Measurements from ENCODE around the gene EIF2B2.
"Not testable (repeated sequence)": the region's sequence is repeated elsewhere in the genome, so short reads cannot be mapped to it uniquely, and the experiment has no call there.

EIF2B2 gene

GRCh38 chr14:74995781-74996180, 6.9 kb upstream of the EIF2B2 start:
- not testable (repeated sequence) for DNase-seq

GRCh38 chr14:75001261-75001660, 1.5 kb upstream of the EIF2B2 start:
- DNase-seq, result no peak

DNA sequence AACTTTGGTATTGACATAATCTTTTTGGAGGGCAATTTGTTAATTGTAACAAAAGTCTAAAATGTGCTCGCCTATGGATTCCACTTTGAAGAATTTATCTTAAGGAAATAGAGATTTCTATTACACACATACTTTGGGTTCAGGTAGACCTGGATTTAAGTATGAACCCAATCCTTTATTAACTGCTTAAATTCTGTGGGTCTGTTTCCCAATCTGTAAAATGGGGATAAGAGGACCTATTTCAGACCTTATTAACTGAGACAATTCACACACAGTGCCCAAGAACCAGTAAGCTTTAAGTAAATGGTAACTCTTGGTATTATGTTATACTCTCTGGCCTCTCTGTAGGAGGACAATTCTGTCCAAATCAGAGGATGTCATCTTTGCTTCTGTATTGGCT, 822 bp upstream of the EIF2B2 start:
- no peak for DNase-seq

DNA sequence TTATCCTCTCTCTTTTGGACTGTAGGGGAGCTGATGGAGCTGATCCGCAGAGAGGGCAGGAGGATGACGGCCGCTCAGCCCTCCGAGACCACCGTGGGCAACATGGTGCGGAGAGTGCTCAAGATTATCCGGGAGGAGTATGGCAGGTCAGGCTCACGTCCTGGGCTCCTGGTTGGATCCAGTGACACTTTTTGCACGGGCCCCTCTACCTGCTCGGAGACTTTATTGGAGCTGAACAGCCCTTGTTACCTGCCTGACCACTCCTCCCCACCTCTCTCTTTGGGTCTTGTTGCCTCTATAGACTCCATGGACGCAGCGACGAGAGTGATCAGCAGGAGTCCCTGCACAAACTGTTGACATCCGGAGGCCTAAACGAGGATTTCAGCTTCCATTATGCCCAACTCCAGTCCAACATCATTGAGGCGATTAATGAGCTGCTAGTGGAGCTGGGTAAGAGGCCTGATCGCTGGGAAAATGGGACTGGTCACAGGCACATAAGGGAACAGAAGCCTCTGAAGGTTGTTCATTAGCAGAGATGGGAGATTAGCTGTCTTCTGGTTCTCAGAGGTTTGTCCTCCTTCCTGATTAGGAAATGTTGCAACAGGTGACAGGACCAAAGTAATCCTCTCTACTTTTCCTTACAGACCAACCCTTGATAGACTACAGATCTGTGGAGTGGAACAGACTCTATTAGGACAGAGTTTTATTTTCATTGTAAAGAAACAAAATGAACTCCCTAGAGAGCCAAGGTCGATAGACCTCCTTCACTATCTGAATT, 718 bp downstream of the EIF2B2 start:
- DNase-seq, result no peak

- DNase-seq, result no peak
These were observed 2.6 kb downstream of the EIF2B2 start for GRCh38 chr14:75005357-75005756.

DNA sequence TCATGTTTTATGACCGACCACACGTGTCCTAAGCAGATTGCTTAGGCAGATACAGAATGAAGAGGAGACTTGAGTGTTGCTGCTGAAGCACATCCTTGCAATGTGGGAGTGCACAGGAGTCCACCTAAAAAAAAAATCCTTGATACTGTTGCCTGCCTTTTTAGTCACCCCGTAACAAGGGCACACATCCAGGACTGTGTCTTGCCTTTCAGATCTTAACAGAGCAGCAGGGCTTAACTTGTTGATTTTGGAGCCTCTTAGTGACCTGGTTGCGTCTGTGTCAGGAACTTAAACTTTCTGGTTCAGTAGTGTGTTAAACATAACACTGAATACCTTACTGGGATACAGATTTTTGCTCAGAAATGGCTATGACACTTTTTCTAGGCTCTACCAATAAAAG, 6.5 kb downstream of the EIF2B2 start:
- no peak for DNase-seq

DNA sequence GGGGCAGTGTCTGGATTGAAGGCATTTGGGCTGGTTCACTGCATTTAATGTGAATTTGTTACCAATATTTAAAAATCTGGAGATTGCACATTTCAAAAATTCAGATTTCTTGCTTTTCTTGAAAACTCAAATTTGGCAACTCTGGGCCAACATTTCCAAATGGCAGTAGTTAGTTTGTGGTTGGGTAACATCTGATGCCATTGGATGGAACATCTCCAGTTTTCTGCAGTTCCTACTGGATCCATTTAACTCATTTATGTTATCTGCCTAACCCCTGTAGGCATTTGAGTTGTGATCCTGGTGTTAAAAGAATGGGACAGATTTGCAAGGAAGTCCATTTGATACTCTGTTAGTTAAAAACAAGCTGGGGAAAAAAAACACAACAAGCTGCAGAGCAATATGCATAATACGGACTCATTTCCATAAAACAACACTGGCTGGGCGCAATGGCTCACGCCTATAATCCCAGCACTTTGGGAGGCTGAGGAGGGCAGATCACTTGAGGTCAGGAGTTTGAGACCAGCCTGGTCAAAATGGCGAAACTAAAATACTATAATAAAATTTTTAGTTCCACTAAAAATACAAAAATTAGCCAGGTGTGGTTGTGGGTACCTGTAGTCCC, 7.9 kb downstream of the EIF2B2 start:
- no peak for DNase-seq

GRCh38 chr14:75011356-75011994, 8.8 kb downstream of the EIF2B2 start:
- DNase-seq, result no peak

GRCh38 chr14:75013290-75013689, 10.6 kb downstream of the EIF2B2 start:
- no peak for DNase-seq

DNA sequence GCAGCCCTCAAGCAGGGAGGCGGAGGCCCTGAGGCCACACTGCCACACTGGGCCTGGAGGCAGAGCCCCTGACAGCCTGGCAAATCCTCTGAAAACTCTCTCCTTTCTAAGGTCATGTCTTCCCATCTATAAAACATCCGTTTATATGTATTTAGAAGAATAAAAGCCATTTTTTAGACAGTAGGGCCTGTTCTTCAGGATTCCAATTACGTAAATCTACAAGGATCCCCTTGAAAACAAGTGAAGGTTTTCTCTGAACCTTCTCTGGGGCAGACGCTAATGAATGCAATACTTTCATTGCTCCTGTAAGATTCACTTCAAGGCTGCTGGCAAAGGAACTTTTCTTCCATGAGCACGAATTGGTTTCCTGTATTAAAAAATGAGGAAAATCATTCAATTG, 12.8 kb downstream of the EIF2B2 start:
- no peak for DNase-seq

- DNase-seq, result no peak
These were observed 14.1 kb downstream of the EIF2B2 start for GRCh38 chr14:75016815-75017214.

DNA sequence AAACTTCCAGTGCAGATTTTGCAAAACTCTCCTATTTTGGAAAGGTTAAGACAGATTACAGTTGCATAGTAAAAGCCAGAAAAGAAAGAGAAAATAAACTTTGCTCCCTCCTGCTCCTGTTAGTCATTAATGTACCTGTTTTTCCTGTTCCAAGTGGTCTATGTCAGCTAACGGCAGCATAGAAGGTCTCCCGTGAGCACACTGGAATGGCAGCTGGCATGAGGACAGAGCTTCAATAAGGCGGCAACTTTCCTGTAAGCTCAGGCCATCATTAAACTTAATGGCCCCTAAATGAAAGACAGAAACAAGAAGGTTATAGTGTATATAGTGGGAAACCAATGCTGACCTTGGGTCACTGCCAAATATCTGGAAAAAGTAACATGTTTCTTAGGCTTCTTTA, 16.0 kb downstream of the EIF2B2 start:
- DNase-seq, result no peak

GRCh38 chr14:75022655-75023054, 19.9 kb downstream of the EIF2B2 start:
- DNase-seq, result peak in 1 of 2 donors; percentile 19

DNA sequence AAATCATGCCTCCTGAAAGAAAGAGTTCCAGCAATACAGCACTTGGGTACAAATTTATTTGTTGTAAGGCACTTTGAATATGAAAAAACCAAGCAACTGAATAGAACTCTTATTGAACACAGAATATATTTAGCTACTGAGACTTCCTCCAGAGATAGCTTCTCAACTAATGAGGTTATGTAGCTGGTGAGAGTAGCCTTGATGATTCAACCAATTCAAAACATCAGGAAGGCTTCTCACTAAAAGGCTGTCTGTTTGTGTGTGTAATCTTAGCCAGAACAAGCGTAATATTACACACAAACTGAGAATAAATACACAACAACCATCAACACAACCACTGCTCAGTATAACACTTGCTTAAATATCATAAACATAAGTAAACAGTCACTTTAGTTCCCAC, 20.4 kb downstream of the EIF2B2 start:
- no peak for DNase-seq

DNA sequence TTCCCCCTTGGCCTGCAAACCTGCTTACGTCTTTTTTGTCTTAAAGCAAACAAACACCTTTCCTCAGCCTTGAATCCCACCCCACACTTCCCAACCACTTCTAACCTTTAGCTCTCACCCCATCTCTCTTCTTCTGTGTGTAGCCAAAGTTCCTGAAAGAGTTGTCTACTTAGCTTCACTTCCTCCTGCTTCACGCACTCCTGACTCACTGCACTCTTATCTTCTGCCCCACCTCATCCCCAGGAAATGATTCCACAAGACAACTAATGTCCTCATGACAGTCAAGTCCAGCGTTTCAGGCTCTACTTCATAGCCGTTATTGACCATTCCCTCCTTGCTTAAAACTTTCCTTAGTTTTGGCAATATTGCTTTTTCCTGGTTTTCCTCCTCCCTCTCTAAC, 22.4 kb downstream of the EIF2B2 start:
- peak in 1 of 2 donors; percentile 3 for DNase-seq

DNA sequence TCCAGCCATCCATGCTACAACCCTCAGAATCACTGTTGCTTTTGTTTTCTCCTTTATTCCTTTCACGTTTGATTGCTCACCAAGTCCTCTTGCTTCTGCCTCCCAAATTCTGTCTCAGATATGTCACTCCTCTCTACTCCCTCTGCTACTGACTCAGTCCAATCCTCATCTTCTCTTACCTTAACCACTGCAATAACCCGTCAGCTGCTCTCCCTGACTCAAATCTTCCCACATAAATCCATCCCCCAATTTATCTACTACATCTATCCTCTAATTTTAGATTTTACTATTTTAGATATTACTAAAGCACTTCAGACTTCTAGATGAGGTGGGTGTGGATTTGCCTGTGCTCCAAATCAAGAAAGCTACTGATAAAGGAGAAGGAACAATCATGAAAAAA, 23.2 kb downstream of the EIF2B2 start:
- no peak for DNase-seq

DNA sequence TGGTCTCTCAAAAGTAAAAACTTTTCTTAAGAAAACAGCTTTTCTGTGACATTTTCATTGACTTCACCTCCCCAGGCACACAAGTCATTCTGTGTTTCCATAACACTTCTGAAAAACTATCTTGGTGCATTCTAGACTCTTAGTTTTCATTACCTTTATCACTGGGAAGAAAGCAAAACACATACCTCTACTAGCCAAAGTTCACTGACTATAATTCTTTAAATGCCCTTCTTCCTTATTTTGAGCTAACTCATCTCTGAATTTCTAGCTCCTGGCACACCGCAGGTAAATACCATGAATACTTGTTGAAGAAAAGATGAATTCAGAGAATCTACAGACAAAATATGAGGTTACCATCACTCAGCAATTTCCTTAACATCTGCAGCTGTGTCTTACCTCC, 27.4 kb downstream of the EIF2B2 start:
- DNase-seq, result no peak

DNA sequence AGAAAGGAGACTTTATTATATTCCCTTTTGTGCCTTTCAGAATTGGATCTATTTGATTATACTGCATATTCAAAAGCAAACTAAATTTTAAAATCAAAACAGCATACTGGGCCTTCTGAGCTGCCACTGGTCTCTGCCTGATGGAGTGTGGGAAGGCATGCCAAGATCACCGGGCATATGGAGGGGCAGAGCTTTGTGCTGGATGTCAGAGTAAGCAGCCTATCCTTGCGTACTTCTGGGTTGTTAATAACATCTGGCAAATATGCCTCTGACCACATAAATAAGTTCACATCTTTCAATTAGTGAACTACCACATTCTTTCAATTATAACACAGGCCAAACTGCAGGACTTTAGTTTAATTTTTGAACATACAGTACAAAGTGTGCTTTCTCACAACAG, 30.2 kb downstream of the EIF2B2 start:
- no peak for DNase-seq

DNA sequence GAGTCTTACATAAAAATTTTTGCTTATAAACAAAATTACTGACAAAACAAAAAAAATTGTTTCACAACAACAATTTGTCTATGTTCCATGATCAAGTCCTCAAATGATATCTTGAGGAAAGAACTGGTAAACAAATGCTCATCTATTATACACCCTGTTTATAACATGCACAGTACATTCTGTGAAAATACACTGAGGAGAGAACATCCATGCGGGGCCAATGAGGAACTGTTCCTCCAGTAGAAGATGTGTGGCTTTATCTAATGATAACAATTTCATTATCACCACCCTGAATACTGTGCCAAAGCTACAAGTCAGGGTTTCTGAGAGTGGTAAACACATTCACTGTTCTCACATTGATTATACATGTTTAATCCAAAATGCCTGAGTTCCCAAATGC, 37.8 kb downstream of the EIF2B2 start:
- no peak for DNase-seq

DNA sequence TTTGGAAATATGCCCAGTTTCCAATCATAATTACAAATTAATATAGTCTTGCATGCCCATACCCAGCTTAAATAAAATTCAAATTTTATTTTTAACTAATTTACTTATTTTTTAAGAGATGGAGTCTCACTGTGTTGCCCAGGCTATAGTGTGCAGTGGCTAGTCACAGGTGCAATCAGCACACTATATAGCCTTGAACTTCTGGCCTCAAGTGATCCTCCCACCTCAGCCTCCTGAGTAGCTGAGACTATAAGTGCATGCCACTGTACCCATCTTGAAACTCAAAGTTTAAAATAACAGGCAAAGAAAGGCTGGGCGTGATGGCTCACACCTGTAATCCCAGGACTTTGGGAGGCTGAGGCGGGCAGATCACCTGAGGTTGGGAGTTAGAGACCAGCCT, 38.2 kb downstream of the EIF2B2 start:
- DNase-seq, result no peak

DNA sequence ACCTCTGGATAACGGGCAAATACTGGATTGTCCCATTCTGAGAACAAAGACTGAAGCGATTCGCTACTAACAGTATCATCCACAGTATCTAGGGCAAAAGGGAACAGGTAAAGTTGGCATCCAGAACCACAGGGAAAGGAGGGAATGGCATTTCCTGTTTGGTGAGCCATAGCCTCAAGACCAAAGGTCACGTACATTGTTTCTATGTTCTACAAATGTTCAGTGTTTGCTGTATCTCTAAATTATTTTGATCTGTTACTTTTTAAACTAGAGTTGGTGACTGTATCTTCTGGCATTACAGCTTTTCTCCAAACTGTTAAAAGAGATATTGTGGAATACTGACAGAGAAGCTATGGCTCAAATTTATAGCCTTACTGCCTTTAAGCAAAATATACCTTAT, 38.9 kb downstream of the EIF2B2 start:
- no peak for DNase-seq

- no peak for DNase-seq
These were observed 39.3 kb downstream of the EIF2B2 start for GRCh38 chr14:75042035-75042434.

- DNase-seq, result no peak
These were observed 41.6 kb downstream of the EIF2B2 start for GRCh38 chr14:75044322-75044721.

DNA sequence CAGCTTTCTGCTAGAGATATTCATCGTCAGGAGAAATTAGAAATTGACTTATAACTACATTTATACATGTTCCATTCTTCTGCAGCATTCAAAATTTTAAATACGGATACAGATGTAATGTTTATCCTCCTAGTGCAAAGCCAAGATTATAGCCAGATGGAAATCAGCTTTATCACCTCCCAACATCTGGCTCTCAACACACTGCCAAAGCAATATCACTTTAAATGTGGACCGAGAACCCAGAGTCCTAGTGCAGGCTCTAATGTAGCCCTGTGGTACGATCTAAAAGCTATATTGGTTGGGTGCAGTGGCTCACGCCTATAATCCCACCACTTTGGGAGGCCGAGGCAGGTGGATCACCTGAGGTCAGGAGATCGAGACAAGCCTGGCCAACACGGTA, 42.0 kb downstream of the EIF2B2 start:
- no peak for DNase-seq
